BE2C (cell line): ENCODE data around the gene CDT1.

Source experiments
- DNase-seq: peaks from one replicate; pipeline ENCODE4 v3.0.0-alpha.2; 2020
- H3K27me3 ChIP-seq: fragments of 250-450 bp; sonication (Bioruptor Pico); 2 replicates; pipeline ENCODE4 v1.5.1; 2020; ENCODE audit warnings: mild to moderate bottlenecking
- H3K36me3 ChIP-seq: fragments of 250-450 bp; sonication (Bioruptor Pico); 2 replicates; pipeline ENCODE4 v1.5.1; 2020; ENCODE audit warnings: mild to moderate bottlenecking
- H3K4me1 ChIP-seq: fragments of 250-450 bp; sonication (Bioruptor Pico); 2 replicates; pipeline ENCODE4 v1.5.1; 2020
- H3K4me3 ChIP-seq: 2 replicates; pipeline ENCODE4 v1.5.1; 2011; ENCODE audit warnings: low read depth, low read length
- H3K9me3 ChIP-seq: fragments of 250-450 bp; sonication (Bioruptor Pico); 2 replicates; pipeline ENCODE4 v1.5.1; 2020
- CTCF ChIP-seq: IDR thresholded peaks from 2 replicates; pipeline ENCODE4 v1.5.1; 2012; ENCODE audit warnings: mild to moderate bottlenecking, low read depth, low read length

The CDT1 gene

GRCh38 chr16:88772871-88773811, 30.4 kb upstream of the CDT1 start:
- Histone ChIP-seq H3K4me3 (no peak overlapping the region), H3K36me3 (no peaks in the 10 kb centered on the region), H3K4me1 (peaks cover 24% of the 10 kb centered on the region), H3K27me3 (peaks cover 11% of the 10 kb centered on the region), H3K9me3 (no peaks in the 10 kb centered on the region)
- no peak for TF ChIP-seq CTCF
- peak; percentile 68 for DNase-seq

DNA sequence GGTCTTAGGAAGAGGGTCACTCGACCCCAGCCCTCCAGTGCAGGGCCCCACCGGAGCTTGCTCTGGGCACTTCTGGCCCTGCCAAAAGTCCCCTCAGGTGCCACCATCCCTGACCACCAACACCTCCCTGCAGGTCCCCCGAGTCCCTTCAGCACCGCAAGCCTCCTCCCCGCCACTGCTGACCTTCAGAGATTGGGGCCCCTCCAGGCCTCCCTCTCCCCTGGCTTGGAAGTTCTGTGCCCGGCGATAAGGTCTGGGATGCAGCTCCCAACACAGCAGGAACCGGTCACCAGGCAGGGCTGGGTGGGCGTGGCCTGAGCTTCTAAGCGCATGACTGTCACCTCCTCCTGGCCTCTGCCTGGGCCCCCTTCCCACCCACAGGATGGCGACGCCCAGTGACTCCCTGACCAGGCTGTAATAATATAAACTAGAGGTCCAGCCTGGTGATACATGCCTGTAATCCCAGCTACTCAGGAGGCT, 29.7 kb upstream of the CDT1 start:
- no peak for TF ChIP-seq CTCF
- H3K27me3 ChIP-seq = peaks cover 11% of the 10 kb centered on the region
- DNase-seq = peak; percentile 52
- H3K4me3 ChIP-seq = no peak overlapping the region
- no peaks in the 10 kb centered on the region for H3K36me3 ChIP-seq
- H3K9me3 ChIP-seq = no peaks in the 10 kb centered on the region
- peaks cover 23% of the 10 kb centered on the region for H3K4me1 ChIP-seq

DNA sequence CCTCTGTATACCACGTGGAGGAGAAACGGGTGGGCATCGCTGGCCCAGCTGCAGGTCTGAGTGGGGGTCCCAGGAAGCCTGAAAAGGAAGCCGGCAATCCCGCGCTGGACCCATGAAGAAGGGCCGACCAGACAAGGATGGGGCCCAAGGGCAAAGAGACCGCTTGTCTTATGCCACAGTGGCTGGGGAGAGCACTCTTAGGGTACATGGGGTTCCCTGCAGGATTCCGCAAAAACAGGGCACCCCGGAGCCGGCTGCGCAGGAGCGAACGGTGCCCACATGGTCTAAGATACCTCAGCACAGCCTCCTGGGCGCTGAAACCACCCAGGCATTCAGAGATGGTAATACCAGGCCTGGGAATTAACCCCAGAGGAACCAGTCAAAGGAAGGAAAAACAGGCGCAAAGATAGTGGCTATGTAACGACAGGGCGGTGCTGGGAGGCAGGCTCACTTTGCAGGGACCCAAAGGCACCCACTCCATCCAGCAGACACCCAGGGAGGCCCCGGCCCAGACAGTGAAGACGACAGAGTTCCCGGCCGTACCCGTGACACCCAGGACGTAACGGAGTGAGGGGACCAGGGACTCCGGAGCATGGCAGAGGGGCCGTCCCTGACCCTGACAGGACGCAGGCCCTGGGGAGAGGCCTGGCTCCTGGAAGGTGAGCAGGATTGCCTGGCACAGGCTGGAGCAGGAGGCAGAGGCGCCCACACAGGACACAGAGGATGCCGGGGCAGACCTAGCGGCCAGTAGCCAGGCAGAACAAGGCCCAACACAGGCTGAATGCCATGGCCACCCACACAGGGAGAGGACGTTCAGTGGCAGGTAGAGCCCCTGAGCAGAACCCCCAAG, 28.8 kb upstream of the CDT1 start:
- H3K4me3 ChIP-seq = no peak overlapping the region
- H3K4me1 ChIP-seq = peaks cover 24% of the 10 kb centered on the region
- no peak for DNase-seq
- no peak for TF ChIP-seq CTCF
- H3K9me3 ChIP-seq = no peaks in the 10 kb centered on the region
- H3K27me3 ChIP-seq = peaks cover 10% of the 10 kb centered on the region
- H3K36me3 ChIP-seq = no peaks in the 10 kb centered on the region

DNA sequence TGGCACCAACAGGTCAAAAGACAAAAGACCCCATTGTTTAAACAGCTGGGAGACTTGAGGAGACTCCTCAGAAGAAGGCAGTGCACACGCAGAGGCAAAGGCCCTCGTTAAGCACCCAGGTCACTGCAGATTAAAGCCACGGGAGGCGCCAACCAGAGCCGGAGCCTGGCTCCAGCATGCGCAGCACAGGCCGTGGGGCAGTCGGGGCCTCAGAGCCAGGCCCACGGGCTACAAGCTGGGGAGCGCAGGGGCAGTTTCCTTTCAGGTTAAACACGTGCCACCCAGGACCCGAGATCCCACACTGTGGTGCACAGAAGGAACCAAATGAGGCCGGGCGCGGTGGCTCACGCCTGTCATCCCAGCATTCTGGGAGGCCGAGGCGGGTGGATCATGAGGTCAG, 27.8 kb upstream of the CDT1 start:
- H3K4me1 ChIP-seq = peaks cover 13% of the 10 kb centered on the region
- no peak overlapping the region for H3K4me3 ChIP-seq
- no peaks in the 10 kb centered on the region for H3K9me3 ChIP-seq
- no peaks in the 10 kb centered on the region for H3K27me3 ChIP-seq
- no peaks in the 10 kb centered on the region for H3K36me3 ChIP-seq
- no peak for DNase-seq
- no peak for TF ChIP-seq CTCF

GRCh38 chr16:88777471-88778270, 25.9 kb upstream of the CDT1 start:
- no peak for DNase-seq
- Histone ChIP-seq H3K9me3 (no peaks in the 10 kb centered on the region), H3K27me3 (peaks cover 3% of the 10 kb centered on the region; the same call in 1 of the 2 replicates), H3K36me3 (no peaks in the 10 kb centered on the region), H3K4me3 (no peak overlapping the region), H3K4me1 (peaks cover 8% of the 10 kb centered on the region)
- no peak for TF ChIP-seq CTCF
